Duodenal mucosa (tissue), 2 donors: Measurements from ENCODE around the gene SUGP2.
A peak's percentile ranks its signal among the peaks of the same experiment; 100 is the strongest.
"Not testable (repeated sequence)": the region's sequence is repeated elsewhere in the genome, so short reads cannot be mapped to it uniquely, and the experiment has no call there.

Experiments used
- H3K27ac ChIP-seq: one replicate; pipeline ENCODE4 v1.7.0; 2013; ENCODE audit warnings: low read depth, low read length
- H3K27me3 ChIP-seq, 2 donors: one replicate each; pipeline ENCODE4 v1.7.0; 2013; ENCODE audit warnings: low read length in 2 of 2, control low read depth in 1 of 2; ENCODE audit not compliant: insufficient read depth in 2 of 2, control insufficient read depth in 1 of 2
- H3K36me3 ChIP-seq, 2 donors: one replicate each; pipeline ENCODE4 v1.7.0; 2013; ENCODE audit warnings: low read length in 2 of 2, control low read depth in 1 of 2; ENCODE audit not compliant: insufficient read depth in 2 of 2, control insufficient read depth in 1 of 2
- H3K4me1 ChIP-seq, 2 donors: one replicate each; pipeline ENCODE4 v1.7.0; 2013; ENCODE audit warnings: low read length in 2 of 2, control low read depth in 1 of 2; ENCODE audit not compliant: insufficient read depth in 2 of 2, control insufficient read depth in 1 of 2
- H3K4me3 ChIP-seq, 2 donors: one replicate each; pipeline ENCODE4 v1.7.0; 2013; ENCODE audit warnings: low read length in 2 of 2, low read depth in 1 of 2
- H3K9ac ChIP-seq, 2 donors: one replicate each; pipeline ENCODE4 v1.7.0; 2013; ENCODE audit warnings: low read length in 2 of 2, low read depth in 1 of 2
- H3K9me3 ChIP-seq, 2 donors: one replicate each; pipeline ENCODE4 v1.7.0; 2013; ENCODE audit warnings: low read length in 2 of 2, control low read depth in 1 of 2; ENCODE audit not compliant: control insufficient read depth in 1 of 2

SUGP2 gene

GRCh38 chr19:19034204-19034624, 897 bp upstream of the SUGP2 start:
- peak overlapping the region; percentile 77 to 90 for H3K4me3 ChIP-seq
- H3K4me1 ChIP-seq, result peaks cover 5 to 19% of the 10 kb centered on the region in 2 donors
- peak overlapping the region; percentile 86 for H3K27ac ChIP-seq
- peak overlapping the region; percentile 52 to 85 for H3K9ac ChIP-seq
- peaks cover 0 to 15% of the 10 kb centered on the region in 2 donors for H3K36me3 ChIP-seq
- H3K9me3 ChIP-seq, result no peaks in the 10 kb centered on the region
- no peaks in the 10 kb centered on the region for H3K27me3 ChIP-seq

GRCh38 chr19:19033176-19033425, 216 bp downstream of the SUGP2 start:
- Histone ChIP-seq H3K36me3 (peaks cover 4 to 24% of the 10 kb centered on the region in 2 donors), H3K4me1 (peaks cover 5 to 19% of the 10 kb centered on the region in 2 donors)

GRCh38 chr19:19032420-19033175, 719 bp downstream of the SUGP2 start:
- Histone ChIP-seq H3K36me3 (peaks cover 7 to 26% of the 10 kb centered on the region in 2 donors), H3K27me3 (no peaks in the 10 kb centered on the region), H3K4me3 (peak overlapping the region; percentile 77 to 90), H3K9ac (peak overlapping the region; percentile 66 to 85), H3K4me1 (peaks cover 5 to 19% of the 10 kb centered on the region in 2 donors), H3K9me3 (no peaks in the 10 kb centered on the region), H3K27ac (peak overlapping the region; percentile 56)

More at GRCh38 chr19:19033176-19033425, 216 bp downstream of the SUGP2 start:
- Histone ChIP-seq H3K27ac (peak overlapping the region; percentile 56), H3K27me3 (no peaks in the 10 kb centered on the region), H3K9me3 (no peaks in the 10 kb centered on the region), H3K9ac (peak overlapping the region; percentile 66 to 85), H3K4me3 (peak overlapping the region; percentile 77 to 90)

GRCh38 chr19:19031891-19032290, 1.4 kb downstream of the SUGP2 start:
- no peaks in the 10 kb centered on the region for H3K9me3 ChIP-seq
- H3K4me3 ChIP-seq, result no peak overlapping the region
- H3K4me1 ChIP-seq, result peaks cover 5 to 19% of the 10 kb centered on the region in 2 donors
- no peak overlapping the region for H3K27ac ChIP-seq
- no peaks in the 10 kb centered on the region for H3K27me3 ChIP-seq
- H3K36me3 ChIP-seq, result peaks cover 10 to 29% of the 10 kb centered on the region in 2 donors
- H3K9ac ChIP-seq, result peak overlapping the region in 1 of 2 donors; percentile 85

GRCh38 chr19:19028526-19028925, 4.8 kb downstream of the SUGP2 start:
- no peaks in the 10 kb centered on the region for H3K9me3 ChIP-seq
- H3K9ac ChIP-seq, result no peak overlapping the region
- no peak overlapping the region for H3K4me3 ChIP-seq
- no peaks in the 10 kb centered on the region for H3K27me3 ChIP-seq
- peaks cover 5 to 9% of the 10 kb centered on the region in 2 donors for H3K4me1 ChIP-seq
- H3K36me3 ChIP-seq, result peaks cover 25 to 57% of the 10 kb centered on the region in 2 donors
- H3K27ac ChIP-seq, result no peak overlapping the region

- H3K27me3 ChIP-seq, result no peaks in the 10 kb centered on the region
- H3K4me3 ChIP-seq, result no peak overlapping the region
- no peaks in the 10 kb centered on the region for H3K9me3 ChIP-seq
- H3K4me1 ChIP-seq, result peaks cover under 1 to 4% of the 10 kb centered on the region in 2 donors
- peaks cover 36 to 70% of the 10 kb centered on the region in 2 donors for H3K36me3 ChIP-seq
- H3K27ac ChIP-seq, result no peak overlapping the region
- H3K9ac ChIP-seq, result no peak overlapping the region
These were observed 6.1 kb downstream of the SUGP2 start for GRCh38 chr19:19027228-19027627.

GRCh38 chr19:19026299-19026971, 6.9 kb downstream of the SUGP2 start:
- H3K4me1 ChIP-seq, result no peaks in the 10 kb centered on the region
- no peak overlapping the region for H3K9ac ChIP-seq
- no peak overlapping the region for H3K4me3 ChIP-seq
- peaks cover 37 to 73% of the 10 kb centered on the region in 2 donors for H3K36me3 ChIP-seq
- no peak overlapping the region for H3K27ac ChIP-seq
- no peaks in the 10 kb centered on the region for H3K9me3 ChIP-seq
- H3K27me3 ChIP-seq, result no peaks in the 10 kb centered on the region

- Histone ChIP-seq H3K27me3 (no peaks in the 10 kb centered on the region), H3K9me3 (no peaks in the 10 kb centered on the region), H3K4me3 (no peak overlapping the region), H3K36me3 (peaks cover 37 to 72% of the 10 kb centered on the region in 2 donors), H3K9ac (no peak overlapping the region), H3K4me1 (no peaks in the 10 kb centered on the region), H3K27ac (no peak overlapping the region)
These were observed 7.5 kb downstream of the SUGP2 start for GRCh38 chr19:19025861-19026260.

- H3K9ac ChIP-seq, H3K27ac ChIP-seq, H3K4me3 ChIP-seq, H3K27me3 ChIP-seq, H3K9me3 ChIP-seq, H3K4me1 ChIP-seq: not testable (repeated sequence)
- peaks cover 42 to 64% of the 10 kb centered on the region in 2 donors for H3K36me3 ChIP-seq
These were observed 9.9 kb downstream of the SUGP2 start for GRCh38 chr19:19023376-19023775.

GRCh38 chr19:19022380-19022961, 10.8 kb downstream of the SUGP2 start:
- Histone ChIP-seq H3K27ac (no peak overlapping the region), H3K4me3 (no peak overlapping the region), H3K4me1 (no peaks in the 10 kb centered on the region), H3K27me3 (no peaks in the 10 kb centered on the region), H3K9ac (no peak overlapping the region), H3K36me3 (peaks cover 40 to 63% of the 10 kb centered on the region in 2 donors), H3K9me3 (no peaks in the 10 kb centered on the region)
